SK-N-SH (cell line): Measurements from ENCODE around the gene CNTNAP2. TPM values are rescaled to one million over a fixed set of nuclear protein-coding genes. Genes with fewer than 3 reads are reported as not detected.

Experiments used
- CTCF ChIA-PET: fragments of 300-600, 350-600 bp; formaldehyde crosslinking; extraction: SDS; loops from one replicate; lab custom pipeline; 2021; lab: Yijun Ruan, JAX
- POLR2A ChIA-PET: fragments of 350-600 bp; sonication (Branson Sonifier 250); formaldehyde crosslinking; extraction: SDS; loops from one replicate; lab custom pipeline; 2020; ENCODE audit warnings: antibody characterized with exemption, inconsistent platforms; lab: Yijun Ruan, JAX
- DNase-seq: peaks from one replicate; pipeline ENCODE4 v3.0.0; 2012
- H2AFZ ChIP-seq: fragments of 200-600 bp; sonication (generic); 2 replicates; pipeline ENCODE4 v1.8.1; 2016; ENCODE audit warnings: antibody characterized with exemption, mild to moderate bottlenecking, low read depth
- H3F3A ChIP-seq: fragments of 200-600 bp; sonication (generic); replicated peaks from 2 replicates; pipeline ENCODE3; 2016; ENCODE audit warnings: antibody characterized with exemption, mild to moderate bottlenecking; ENCODE audit not compliant: insufficient read depth
- H3K27ac ChIP-seq, 2 experiments: fragments of 200-500 bp in 1 of 2; fragments of 200-600 bp in 1 of 2; sonication (Bioruptor generic) in 1 of 2; sonication (generic), shearing (Covaris generic) in 1 of 2; 2 replicates each; pipeline versions ENCODE4 v1.5.1 to v1.6.1; 2014 to 2016; ENCODE audit warnings: low read depth in 2 of 2, inconsistent platforms in 1 of 2, low read length in 1 of 2, mild to moderate bottlenecking in 1 of 2, mixed read lengths in 1 of 2
- H3K27me3 ChIP-seq: fragments of 200-600 bp; sonication (generic), shearing (Covaris generic); 2 replicates; pipeline ENCODE4 v1.6.1; 2016; ENCODE audit warnings: mixed run types; ENCODE audit not compliant: insufficient read depth
- H3K36me3 ChIP-seq, 2 experiments: fragments of 200-500 bp in 1 of 2; fragments of 200-600 bp in 1 of 2; sonication (Bioruptor generic) in 1 of 2; sonication (generic) in 1 of 2; replicated peaks in 1 of 2; 2 replicates each; pipeline versions ENCODE3 to v1.5.1; 2014 to 2016; ENCODE audit warnings: low read length in 1 of 2, mild to moderate bottlenecking in 1 of 2; ENCODE audit not compliant: insufficient read depth in 2 of 2, control insufficient read depth in 1 of 2
- H3K4me1 ChIP-seq, 2 experiments: fragments of 200-500 bp in 1 of 2; fragments of 200-600 bp in 1 of 2; sonication (Bioruptor generic) in 1 of 2; sonication (generic), shearing (Covaris generic) in 1 of 2; 2 replicates each; pipeline versions ENCODE4 v1.5.1 to v1.6.1; 2014 to 2016; ENCODE audit warnings: low read depth in 1 of 2, low read length in 1 of 2, mixed run types in 1 of 2; ENCODE audit not compliant: insufficient read depth in 2 of 2, control insufficient read depth in 1 of 2
- H3K4me2 ChIP-seq: fragments of 200-600 bp; sonication (generic), shearing (Covaris generic); 2 replicates; pipeline ENCODE4 v1.6.1; 2017; ENCODE audit warnings: mixed run types
- H3K4me3 ChIP-seq, 2 experiments: fragments of 200-500 bp in 1 of 2; fragments of 200-600 bp in 1 of 2; sonication (Bioruptor generic) in 1 of 2; sonication (generic), shearing (Covaris generic) in 1 of 2; 2 replicates each; pipeline versions ENCODE4 v1.5.1 to v1.8.1; 2014 to 2016; ENCODE audit warnings: low read depth in 2 of 2, inconsistent platforms in 1 of 2, low read length in 1 of 2, mild to moderate bottlenecking in 1 of 2, mixed read lengths in 1 of 2, moderate library complexity in 1 of 2
- H3K79me2 ChIP-seq: fragments of 200-600 bp; sonication (generic); 2 replicates; pipeline ENCODE4 v1.8.1; 2017; ENCODE audit warnings: mild to moderate bottlenecking; ENCODE audit not compliant: insufficient read depth
- H3K9ac ChIP-seq: fragments of 200-600 bp; sonication (generic); 2 replicates; pipeline ENCODE4 v1.6.1; 2017; ENCODE audit warnings: mixed run types
- H3K9me2 ChIP-seq: fragments of 200-600 bp; sonication (generic); 2 replicates; pipeline ENCODE4 v1.6.1; 2017; ENCODE audit warnings: mixed run types
- H3K9me3 ChIP-seq: fragments of 200-600 bp; sonication (generic); 2 replicates; pipeline ENCODE4 v1.6.1; 2017; ENCODE audit warnings: mixed run types, mild to moderate bottlenecking, moderate library complexity
- H4K20me1 ChIP-seq: fragments of 200-600 bp; sonication (generic); 2 replicates; pipeline ENCODE4 v1.6.1; 2017; ENCODE audit warnings: mild to moderate bottlenecking, mixed run types; ENCODE audit not compliant: insufficient read depth
- ELF1 ChIP-seq: IDR thresholded peaks from 2 replicates; pipeline ENCODE4 v1.4.0; 2012
- FOSL2 ChIP-seq: IDR thresholded peaks from 2 replicates; pipeline ENCODE4 v1.4.0; 2012; ENCODE audit warnings: low read depth, mild to moderate bottlenecking, moderate library complexity, borderline replicate concordance
- FOXM1 ChIP-seq: IDR thresholded peaks from 2 replicates; pipeline ENCODE4 v1.4.0; 2012; ENCODE audit warnings: low read depth, mild to moderate bottlenecking
- GABPA ChIP-seq: IDR thresholded peaks from 2 replicates; pipeline ENCODE4 v1.4.0; 2012; ENCODE audit warnings: low read depth, mild to moderate bottlenecking
- GATA2 ChIP-seq: sonication (generic); formaldehyde crosslinking; IDR thresholded peaks from 2 replicates; pipeline ENCODE4 v1.5.0; 2020; ENCODE audit warnings: mild to moderate bottlenecking, missing genetic modification reagents
- IRF3 ChIP-seq: fragments of 150-350 bp; IDR thresholded peaks from 2 replicates; pipeline ENCODE4 v1.6.1; 2016; ENCODE audit warnings: mild to moderate bottlenecking, low read depth, low read length
- MEF2A ChIP-seq: IDR thresholded peaks from 2 replicates; pipeline ENCODE4 v1.4.0; 2012; ENCODE audit warnings: low read depth, borderline replicate concordance
- NFIC ChIP-seq: IDR thresholded peaks from 2 replicates; pipeline ENCODE4 v1.4.0; 2012; ENCODE audit warnings: borderline replicate concordance
- NRF1 ChIP-seq: IDR thresholded peaks from 2 replicates; pipeline ENCODE4 v1.6.1; 2012; ENCODE audit warnings: low read depth, mild to moderate bottlenecking, low read length
- PBX3 ChIP-seq: IDR thresholded peaks from 2 replicates; pipeline ENCODE4; 2012
- POLR2AphosphoS5 ChIP-seq: IDR thresholded peaks from 2 replicates; pipeline ENCODE4 v1.6.1; 2012; ENCODE audit warnings: low read depth, low read length
- RCOR1 ChIP-seq: fragments of 150-350 bp; IDR thresholded peaks from 2 replicates; pipeline ENCODE4 v1.6.1; 2017; ENCODE audit warnings: antibody characterized with exemption, low read length
- RFX5 ChIP-seq: IDR thresholded peaks from 2 replicates; pipeline ENCODE4 v1.6.1; 2012; ENCODE audit warnings: mild to moderate bottlenecking, improper control_type of control experiment, low read length
- SIN3A ChIP-seq: IDR thresholded peaks from 2 replicates; pipeline ENCODE4 v1.6.1; 2012; ENCODE audit warnings: low read depth, mild to moderate bottlenecking, low read length, moderate library complexity, borderline replicate concordance
- SMC3 ChIP-seq: IDR thresholded peaks from 2 replicates; pipeline ENCODE4 v1.6.1; 2012; ENCODE audit warnings: low read depth, low read length, improper control_type of control experiment
- TCF12 ChIP-seq: IDR thresholded peaks from 2 replicates; pipeline ENCODE4 v1.4.0; 2012
- WGBS: methylation state at CpG from one replicate; pipeline ENCODE4 v1.1.6; 2017; ENCODE audit warnings: low lambda C conversion rate; 5-methylcytosine and 5-hydroxymethylcytosine counted together
- polyA plus RNA-seq, 3 experiments: library from polyadenylated mRNA; depleted of rRNA; stranded (reverse); fragments of >200 nt; gene quantifications; 2 replicates each; pipeline ENCODE4 v1.2.3, GENCODE V29; 2012

The CNTNAP2 gene
- polyA plus RNA-seq, 1 of the 3 experiments (the other 2 are of a cell fraction), result 3.4 TPM

GRCh38 chr7:146728141-146728540, 611.5 kb downstream of the CNTNAP2 start (continued):
- TF ChIP-seq TCF12 (no peak), IRF3 (no peak)

- Histone ChIP-seq H3K9me3 (no peaks in the 10 kb centered on the region), H3K36me3 (no peaks in the 10 kb centered on the region), H3K4me1 (peaks cover 0 to 12% of the 10 kb centered on the region in 2 experiments; a peak in 2 of 4 replicates), H4K20me1 (no peaks in the 10 kb centered on the region), H3K27ac (no peak overlapping the region; a peak in 1 of 4 replicates), H3F3A (no peaks in the 10 kb centered on the region), H3K4me3 (no peak overlapping the region), H3K4me2 (no peak overlapping the region), H2AFZ (no peak overlapping the region), H3K9ac (no peak overlapping the region), H3K79me2 (no peaks in the 10 kb centered on the region), H3K9me2 (no peaks in the 10 kb centered on the region), H3K27me3 (no peaks in the 10 kb centered on the region)
- TF ChIP-seq POLR2AphosphoS5 (no peak), ELF1 (no peak), NRF1 (no peak), RCOR1 (no peak), MEF2A (no peak), FOXM1 (no peak), NFIC (no peak)
- ChIA-PET POLR2A (no interaction called here), CTCF (interaction anchor here (0.6 to 1.0 kb wide), 2 partner anchors 200 to 703 kb away, joined by 3 read pairs; no protein-coding TSS in a partner anchor)
- no peak for DNase-seq
- 19% methylated on average over 4 of the region's 4 CpGs for whole genome bisulfite sequencing
Measured at GRCh38 chr7:146728611-146729010, 612.0 kb downstream of the CNTNAP2 start.

- H3K79me2 ChIP-seq, result no peaks in the 10 kb centered on the region
- no peaks in the 10 kb centered on the region for H3K36me3 ChIP-seq
- H3K9me2 ChIP-seq, result no peaks in the 10 kb centered on the region
- no peaks in the 10 kb centered on the region for H3K9me3 ChIP-seq
- H3K27ac ChIP-seq, result no peak overlapping the region
- H4K20me1 ChIP-seq, result no peaks in the 10 kb centered on the region
- H3K4me1 ChIP-seq, result peaks cover 0 to 12% of the 10 kb centered on the region in 2 experiments; a peak in 2 of 4 replicates
- H3F3A ChIP-seq, result no peaks in the 10 kb centered on the region
- TF ChIP-seq FOSL2 (no peak), SIN3A (no peak), RCOR1 (no peak), RFX5 (no peak), GABPA (no peak), PBX3 (no peak), ELF1 (no peak), IRF3 (no peak), SMC3 (no peak), GATA2 (CRISPR knock-in tag) (no peak), TCF12 (no peak), MEF2A (no peak), POLR2AphosphoS5 (no peak)
- 36% methylated on average over 4 of the region's 4 CpGs for WGBS
- ChIA-PET POLR2A (no interaction called here), CTCF (no interaction called here)
- H3K4me3 ChIP-seq, result no peak overlapping the region
- no peaks in the 10 kb centered on the region for H3K27me3 ChIP-seq
- no peak for DNase-seq
- no peak overlapping the region for H3K9ac ChIP-seq
- no peak overlapping the region for H2AFZ ChIP-seq
- H3K4me2 ChIP-seq, result no peak overlapping the region
Measured at GRCh38 chr7:146731185-146731584, 614.6 kb downstream of the CNTNAP2 start.
